Tibial artery (tissue), 4 donors: ENCODE results near the gene EEF2K.

Experiments used
- DNase-seq, 2 donors: peaks; one replicate each; pipeline ENCODE4 v3.0.0-alpha.2; 2019
- H3K27ac ChIP-seq, 2 donors: fragments of 200-600 bp; sonication (generic) in 1 of 2; 1 replicate in 1 of 2; 2 replicates in 1 of 2; pipeline ENCODE4 v1.5.1; 2018 to 2019; ENCODE audit warnings: mild to moderate bottlenecking in 1 of 2
- H3K27me3 ChIP-seq, 2 donors: fragments of 200-600 bp; sonication (generic) in 1 of 2; one replicate each; pipeline versions ENCODE4 v1.5.1 to v1.6.0; 2016 to 2019
- H3K36me3 ChIP-seq, 3 donors: fragments of 200-600 bp; sonication (generic) in 2 of 3; one replicate each; pipeline ENCODE4 v1.5.1; 2016 to 2019; ENCODE audit warnings: mild to moderate bottlenecking in 2 of 3
- H3K4me1 ChIP-seq, 4 donors: fragments of 200-600 bp; sonication (generic) in 2 of 4; 1 replicate in 3 of 4; 2 replicates in 1 of 4; pipeline ENCODE4 v1.5.1; 2016 to 2019
- H3K4me3 ChIP-seq, 2 donors: fragments of 200-600 bp; sonication (generic) in 1 of 2; 1 replicate in 1 of 2; 2 replicates in 1 of 2; pipeline ENCODE4 v1.5.1; 2018 to 2019; ENCODE audit warnings: mild to moderate bottlenecking in 2 of 2
- H3K9me3 ChIP-seq, 3 donors: fragments of 200-600 bp; sonication (generic) in 1 of 3; one replicate each; pipeline ENCODE4 v1.5.1; 2016 to 2019
- intact Hi-C: fragments of 100-400 bp; cut with DNase I; formaldehyde crosslinking; loops from one replicate; pipeline ENCODE4 v1.15.0; 2023; ENCODE audit warnings: low total_unique reads
- TF ChIP-seq, protein P1 (sequence below), 2 experiments: fragments of 200-600 bp in 1 of 2; fragments of 450-650 bp in 1 of 2; IDR thresholded peaks; one replicate each; pipeline ENCODE4 v1.5.1; 2017 to 2019; ENCODE audit warnings: antibody characterized with exemption in 2 of 2, mild to moderate bottlenecking in 1 of 2, moderate library complexity in 1 of 2

The EEF2K gene

DNA sequence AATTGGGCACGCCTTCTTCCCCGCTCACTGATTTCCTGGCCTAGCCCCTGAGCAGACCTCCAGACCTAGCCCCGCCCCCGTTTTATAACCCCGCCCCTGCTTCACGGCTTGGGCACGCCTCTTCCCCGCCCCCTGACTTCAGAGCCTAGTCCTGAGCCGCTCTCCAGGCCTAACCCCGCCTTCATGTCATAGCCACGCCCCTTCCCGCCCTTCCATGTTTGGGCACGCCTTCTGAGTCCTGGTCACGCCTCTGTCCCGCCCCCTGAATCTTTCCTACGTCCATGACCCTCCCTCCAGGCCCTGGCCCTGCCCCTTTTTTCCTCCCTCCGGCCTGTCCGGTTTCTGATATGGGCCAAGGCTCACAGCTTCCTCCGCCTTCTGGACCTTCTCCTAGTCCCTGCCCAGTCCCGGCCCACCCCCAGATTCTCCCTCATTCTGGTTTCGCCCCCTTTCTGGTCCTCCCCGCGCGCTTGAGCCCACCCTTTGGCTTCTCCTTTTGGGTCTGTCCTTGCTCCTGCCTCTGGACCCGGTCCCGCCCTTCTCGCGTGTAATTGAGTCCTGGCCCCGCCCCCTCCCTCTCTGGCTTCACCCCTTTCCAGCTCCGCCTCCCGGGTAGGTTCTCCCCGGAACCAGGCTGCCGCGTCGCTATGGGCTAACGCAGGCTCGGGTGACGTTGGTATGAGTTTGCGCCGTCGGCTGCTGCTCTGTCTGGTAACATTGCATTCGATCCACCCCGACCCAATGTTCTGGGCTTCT is 15.1 kb upstream of the EEF2K start:
- peak overlapping the region; percentile 65 to 72 for H3K4me3 ChIP-seq
- intact Hi-C loops = loop anchor here (10.0 kb wide), 1 partner anchor 184 kb away; the partner anchor contains the start of gene CDR2

DNA sequence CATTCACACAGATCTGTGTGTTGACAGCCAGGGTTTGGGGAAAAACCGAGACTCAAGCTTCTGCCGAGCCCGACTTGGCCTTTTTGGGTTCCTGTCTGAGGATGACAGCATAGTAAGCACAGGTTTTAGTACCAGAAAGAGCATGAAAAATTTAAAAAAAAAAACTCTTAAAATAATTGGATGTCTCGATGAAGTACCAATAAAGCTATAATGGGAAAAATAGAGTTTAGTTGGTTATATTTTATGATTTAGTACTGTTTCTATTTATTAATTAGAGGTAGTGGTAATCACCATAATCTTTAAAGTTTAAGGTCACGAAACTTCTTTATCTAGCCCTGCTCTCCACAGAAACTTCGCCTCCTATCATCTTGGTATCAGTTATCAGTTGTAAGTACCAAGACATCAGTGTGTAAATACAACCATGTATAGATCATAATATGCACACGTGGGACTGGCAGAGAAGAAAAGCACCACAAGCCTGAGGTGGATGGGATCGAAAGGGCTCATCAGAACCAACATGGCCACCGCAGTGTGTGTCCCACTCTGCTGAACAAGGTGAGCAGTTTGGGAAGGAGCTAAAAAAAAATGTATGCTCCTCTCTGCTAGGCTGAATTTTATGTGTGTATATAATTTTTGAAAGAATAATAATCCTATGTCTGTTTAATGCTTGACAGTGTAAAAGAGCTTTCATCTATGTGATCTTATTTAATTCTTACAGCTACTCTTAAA is 14.4 kb upstream of the EEF2K start:
- TF ChIP-seq, protein P1, sequence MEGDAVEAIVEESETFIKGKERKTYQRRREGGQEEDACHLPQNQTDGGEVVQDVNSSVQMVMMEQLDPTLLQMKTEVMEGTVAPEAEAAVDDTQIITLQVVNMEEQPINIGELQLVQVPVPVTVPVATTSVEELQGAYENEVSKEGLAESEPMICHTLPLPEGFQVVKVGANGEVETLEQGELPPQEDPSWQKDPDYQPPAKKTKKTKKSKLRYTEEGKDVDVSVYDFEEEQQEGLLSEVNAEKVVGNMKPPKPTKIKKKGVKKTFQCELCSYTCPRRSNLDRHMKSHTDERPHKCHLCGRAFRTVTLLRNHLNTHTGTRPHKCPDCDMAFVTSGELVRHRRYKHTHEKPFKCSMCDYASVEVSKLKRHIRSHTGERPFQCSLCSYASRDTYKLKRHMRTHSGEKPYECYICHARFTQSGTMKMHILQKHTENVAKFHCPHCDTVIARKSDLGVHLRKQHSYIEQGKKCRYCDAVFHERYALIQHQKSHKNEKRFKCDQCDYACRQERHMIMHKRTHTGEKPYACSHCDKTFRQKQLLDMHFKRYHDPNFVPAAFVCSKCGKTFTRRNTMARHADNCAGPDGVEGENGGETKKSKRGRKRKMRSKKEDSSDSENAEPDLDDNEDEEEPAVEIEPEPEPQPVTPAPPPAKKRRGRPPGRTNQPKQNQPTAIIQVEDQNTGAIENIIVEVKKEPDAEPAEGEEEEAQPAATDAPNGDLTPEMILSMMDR (IDR thresholded peaks at IDR 0.05) = no peak
- no peaks in the 10 kb centered on the region for H3K36me3 ChIP-seq
- no peaks in the 10 kb centered on the region for H3K27me3 ChIP-seq
- peak overlapping the region; percentile 48 to 56 for H3K4me3 ChIP-seq
- peaks cover 0 to 39% (median 26%) of the 10 kb centered on the region in 4 donors for H3K4me1 ChIP-seq
- intact Hi-C loops = loop anchor here (10.0 kb wide), 1 partner anchor 183 kb away; the partner anchor contains the start of gene CDR2
- peak overlapping the region; percentile 81 to 94 for H3K27ac ChIP-seq
- no peaks in the 10 kb centered on the region for H3K9me3 ChIP-seq
- DNase-seq = no peak

More for the DNA sequence above, 15.1 kb upstream of the EEF2K start:
- TF ChIP-seq, protein P1 (IDR thresholded peaks at IDR 0.05) = peak in 1 of 2 experiments; percentile 5
- DNase-seq = peak; percentile 100
- Histone ChIP-seq H3K27ac (peak overlapping the region; percentile 81 to 94), H3K4me1 (peaks cover 0 to 33% (median 25%) of the 10 kb centered on the region in 4 donors), H3K27me3 (no peaks in the 10 kb centered on the region), H3K36me3 (no peaks in the 10 kb centered on the region), H3K9me3 (no peaks in the 10 kb centered on the region)

DNA sequence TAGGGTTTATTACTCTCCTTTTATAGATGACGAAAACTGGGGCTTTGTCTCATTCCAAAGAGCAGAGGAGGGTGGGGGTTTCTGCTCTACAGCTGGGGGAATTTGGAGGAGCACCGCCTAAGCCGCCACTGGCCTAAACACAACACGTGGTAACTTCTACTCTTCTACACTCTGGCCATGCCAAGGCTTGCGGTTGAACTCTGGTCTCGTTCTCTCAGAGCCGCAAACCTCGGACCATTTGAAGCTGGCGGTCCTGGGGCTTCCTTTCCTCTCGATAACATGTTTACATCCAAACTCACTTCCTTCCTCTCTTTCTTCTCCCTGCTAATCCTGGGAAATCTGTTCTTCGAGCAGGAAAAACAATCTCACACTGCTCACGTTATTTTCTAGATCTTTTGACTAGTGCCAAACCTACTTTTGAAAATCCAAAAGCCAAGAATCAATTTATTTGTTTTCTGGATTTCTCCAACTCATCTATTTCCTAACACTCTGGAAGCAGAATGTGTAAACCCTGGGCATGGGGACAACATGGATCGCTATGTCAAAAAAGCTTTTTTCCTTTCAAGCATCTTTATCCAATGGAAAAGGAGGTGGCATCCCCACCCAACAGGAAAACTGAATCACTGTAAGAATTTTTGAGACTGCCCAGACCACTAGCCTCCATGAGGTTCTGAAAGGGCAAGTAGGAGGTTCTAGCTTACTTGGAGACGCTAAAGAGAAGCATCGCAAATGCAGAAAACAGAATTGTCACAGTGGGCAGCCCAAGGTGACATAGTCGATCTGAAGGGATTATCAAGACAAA is 13.6 kb upstream of the EEF2K start:
- DNase-seq = peak; percentile 93 to 95
- peaks cover 0 to 39% (median 26%) of the 10 kb centered on the region in 4 donors for H3K4me1 ChIP-seq
- H3K36me3 ChIP-seq = no peaks in the 10 kb centered on the region
- TF ChIP-seq, protein P1 (IDR thresholded peaks at IDR 0.05) = no peak
- no peaks in the 10 kb centered on the region for H3K9me3 ChIP-seq
- intact Hi-C loops = loop anchor here (10.0 kb wide), 1 partner anchor 182 kb away; the partner anchor contains the start of gene CDR2
- H3K4me3 ChIP-seq = peak overlapping the region; percentile 48 to 56
- peak overlapping the region; percentile 81 to 94 for H3K27ac ChIP-seq
- H3K27me3 ChIP-seq = no peaks in the 10 kb centered on the region

DNA sequence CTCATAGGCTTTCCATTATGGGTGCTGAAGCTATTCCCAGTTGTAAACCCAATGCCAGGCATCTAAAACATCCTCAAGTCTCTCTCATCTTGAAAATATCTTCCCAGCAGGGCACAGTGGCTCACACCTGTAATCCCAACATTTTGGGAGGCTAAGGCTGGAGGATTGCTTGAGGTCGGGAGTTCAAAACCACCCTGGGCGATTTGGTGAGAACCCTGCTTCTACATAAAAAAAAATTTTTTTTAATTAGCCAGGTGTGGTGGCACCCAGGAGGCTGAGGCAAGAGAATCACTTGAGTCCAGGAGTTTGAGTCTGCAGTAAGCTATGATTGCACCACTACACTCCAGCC is 13.0 kb upstream of the EEF2K start:
- TF ChIP-seq, protein P1 (IDR thresholded peaks at IDR 0.05) = no peak
- Histone ChIP-seq H3K4me1 (peaks cover 0 to 41% (median 26%) of the 10 kb centered on the region in 4 donors), H3K27ac (peak overlapping the region; percentile 81 to 94), H3K9me3 (no peaks in the 10 kb centered on the region), H3K36me3 (no peaks in the 10 kb centered on the region), H3K27me3 (no peaks in the 10 kb centered on the region), H3K4me3 (peak overlapping the region in 1 of 2 donors; percentile 48)
- no peak for DNase-seq
- intact Hi-C loops = loop anchor here (10.0 kb wide), 1 partner anchor 182 kb away; the partner anchor contains the start of gene CDR2
